Measurements from ENCODE around the gene ANKRD37. TPM values are rescaled to one million over a fixed set of nuclear protein-coding genes. Genes with fewer than 3 reads are reported as not detected.

Gene ANKRD37
- total RNA-seq, 1 donor from 2014 or later: 0.98 TPM

- no peak for DNase-seq (ENCODE audit: low read depth, low spot score)
- peaks cover 14% of the 10 kb centered on the region for H3K36me3 Mint-ChIP-seq (ENCODE audit: low read depth)
- H3K27ac Mint-ChIP-seq (ENCODE audit: unreplicated experiment): no peak overlapping the region
- peaks cover 14% of the 10 kb centered on the region for H3K4me1 Mint-ChIP-seq
- no peaks in the 10 kb centered on the region for H3K27me3 Mint-ChIP-seq (ENCODE audit: low read depth)
- H3K4me3 Mint-ChIP-seq: no peak overlapping the region
- no peaks in the 10 kb centered on the region for H3K9me3 Mint-ChIP-seq
- TF ChIP-seq CTCF (conservative IDR thresholded peaks at IDR 0.05): no peak
These were observed 24.9 kb upstream of the ANKRD37 start for GRCh38 chr4:185371702-185372101.

GRCh38 chr4:185374027-185374426 lies 22.6 kb upstream of the ANKRD37 start:
- no peaks in the 10 kb centered on the region for H3K27me3 Mint-ChIP-seq (ENCODE audit: low read depth)
- H3K4me3 Mint-ChIP-seq: no peak overlapping the region
- H3K4me1 Mint-ChIP-seq: peaks cover 14% of the 10 kb centered on the region
- H3K9me3 Mint-ChIP-seq: no peaks in the 10 kb centered on the region
- H3K36me3 Mint-ChIP-seq (ENCODE audit: low read depth): peaks cover 21% of the 10 kb centered on the region
- no peak overlapping the region for H3K27ac Mint-ChIP-seq (ENCODE audit: unreplicated experiment)
- no peak for TF ChIP-seq CTCF (conservative IDR thresholded peaks at IDR 0.05)
- DNase-seq (ENCODE audit: low read depth, low spot score): no peak

- DNase-seq (ENCODE audit: low read depth, low spot score): no peak
- Mint-ChIP-seq H3K9me3 (no peaks in the 10 kb centered on the region), H3K4me3 (no peak overlapping the region), H3K27me3 (ENCODE audit: low read depth) (no peaks in the 10 kb centered on the region), H3K36me3 (ENCODE audit: low read depth) (peaks cover 21% of the 10 kb centered on the region), H3K27ac (ENCODE audit: unreplicated experiment) (no peak overlapping the region), H3K4me1 (peaks cover 13% of the 10 kb centered on the region)
- TF ChIP-seq CTCF (conservative IDR thresholded peaks at IDR 0.05): no peak
These were observed 22.1 kb upstream of the ANKRD37 start for GRCh38 chr4:185374573-185374972.

GRCh38 chr4:185378264-185378663 lies 18.4 kb upstream of the ANKRD37 start:
- no peaks in the 10 kb centered on the region for H3K4me1 Mint-ChIP-seq
- peaks cover 32% of the 10 kb centered on the region for H3K36me3 Mint-ChIP-seq (ENCODE audit: low read depth)
- no peak for TF ChIP-seq CTCF (conservative IDR thresholded peaks at IDR 0.05)
- no peak overlapping the region for H3K27ac Mint-ChIP-seq (ENCODE audit: unreplicated experiment)
- no peak overlapping the region for H3K4me3 Mint-ChIP-seq
- peaks cover 7% of the 10 kb centered on the region for H3K9me3 Mint-ChIP-seq
- DNase-seq (ENCODE audit: low read depth, low spot score): no peak
- no peaks in the 10 kb centered on the region for H3K27me3 Mint-ChIP-seq (ENCODE audit: low read depth)

- H3K27ac Mint-ChIP-seq (ENCODE audit: unreplicated experiment): no peak overlapping the region
- DNase-seq (ENCODE audit: low read depth, low spot score): no peak
- peaks cover 7% of the 10 kb centered on the region for H3K4me1 Mint-ChIP-seq
- no peaks in the 10 kb centered on the region for H3K27me3 Mint-ChIP-seq (ENCODE audit: low read depth)
- peaks cover 7% of the 10 kb centered on the region for H3K9me3 Mint-ChIP-seq
- H3K36me3 Mint-ChIP-seq (ENCODE audit: low read depth): peaks cover 32% of the 10 kb centered on the region
- TF ChIP-seq CTCF (conservative IDR thresholded peaks at IDR 0.05): no peak
- H3K4me3 Mint-ChIP-seq: no peak overlapping the region
These were observed 17.0 kb upstream of the ANKRD37 start for GRCh38 chr4:185379326-185380295.
